ENCODE data around the gene GHR. TPM values are rescaled to one million over a fixed set of nuclear protein-coding genes. Genes with fewer than 3 reads are reported as not detected.

The GHR gene
- total RNA-seq, 1 experiment from 2014 or later, result 0.05 TPM

GRCh38 chr5:42399702-42400101, 23.5 kb upstream of the GHR start:
- ATAC-seq, result no peak
- in situ Hi-C loops (cut with HindIII; ENCODE audit: low pct_unique_long_range_greater_than_20kb, low sequenced_read_pairs) (no loop called here), intact Hi-C loops (cut with micrococcal nuclease; ENCODE audit: unreplicated experiment) (no loop called here)
- no TSS peak for BruUV-seq (replicated peaks)
- H3K27ac ChIP-seq (ENCODE audit: low read length), result no peak overlapping the region
- DNase-seq (ENCODE audit: low read depth, low spot score), result no peak
- H3K36me3 ChIP-seq (ENCODE audit: control insufficient read depth, insufficient read depth, low read length), result no peaks in the 10 kb centered on the region
- no peaks in the 10 kb centered on the region for H3K4me1 ChIP-seq (ENCODE audit: control insufficient read depth, insufficient read depth, low read length)
- H3K27me3 ChIP-seq (ENCODE audit: control insufficient read depth, insufficient read depth, low read length), result no peaks in the 10 kb centered on the region
- ChIA-PET CTCF (no interaction called here), POLR2A (no interaction called here)
- TF ChIP-seq POLR2AphosphoS5 (IDR thresholded peaks at IDR 0.05; ENCODE audit: low read depth, low read length) (no peak), SIN3A (IDR thresholded peaks at IDR 0.05; ENCODE audit: borderline replicate concordance, insufficient read depth, low read depth, low read length) (no peak), REST (IDR thresholded peaks at IDR 0.05; ENCODE audit: insufficient read depth in 1 of 2, low read depth in 2 of 2, low read length in 1 of 2) (no peak)
- H3K9me3 ChIP-seq (ENCODE audit: control insufficient read depth, insufficient read depth, low read depth, low read length), result no peaks in the 10 kb centered on the region
- H3K4me3 ChIP-seq (ENCODE audit: low read depth in 2 of 2, low read length in 2 of 2), result no peak overlapping the region

- Histone ChIP-seq H3K36me3 (ENCODE audit: control insufficient read depth, insufficient read depth, low read length) (no peaks in the 10 kb centered on the region), H3K27ac (ENCODE audit: low read length) (no peak overlapping the region), H3K4me1 (ENCODE audit: control insufficient read depth, insufficient read depth, low read length) (no peaks in the 10 kb centered on the region), H3K27me3 (ENCODE audit: control insufficient read depth, insufficient read depth, low read length) (no peaks in the 10 kb centered on the region), H3K9me3 (ENCODE audit: control insufficient read depth, insufficient read depth, low read depth, low read length) (no peaks in the 10 kb centered on the region), H3K4me3 (ENCODE audit: low read depth in 2 of 2, low read length in 2 of 2) (no peak overlapping the region)
- intact Hi-C loops (cut with micrococcal nuclease; ENCODE audit: unreplicated experiment) (no loop called here), in situ Hi-C loops (cut with HindIII; ENCODE audit: low pct_unique_long_range_greater_than_20kb, low sequenced_read_pairs) (no loop called here)
- POLR2A ChIA-PET, result no interaction called here
- DNase-seq (ENCODE audit: low read depth, low spot score) (no peak), ATAC-seq (no peak)
- CTCF ChIA-PET, result no interaction called here
- BruUV-seq (replicated peaks), result no TSS peak
- TF ChIP-seq POLR2AphosphoS5 (IDR thresholded peaks at IDR 0.05; ENCODE audit: low read depth, low read length), result no peak
- TF ChIP-seq REST (IDR thresholded peaks at IDR 0.05; ENCODE audit: insufficient read depth in 1 of 2, low read depth in 2 of 2, low read length in 1 of 2), result no peak
- no peak for TF ChIP-seq SIN3A (IDR thresholded peaks at IDR 0.05; ENCODE audit: borderline replicate concordance, insufficient read depth, low read depth, low read length)
- no peak for TF ChIP-seq CTCF (IDR thresholded peaks at IDR 0.05)
- no peak for TF ChIP-seq TCF7L2 (IDR thresholded peaks at IDR 0.05; ENCODE audit: low read depth, low read length)
Measured at GRCh38 chr5:42400474-42400873, 22.8 kb upstream of the GHR start.

All from Panc1 (cell line).